Glomerular visceral epithelial cell (primary cell): Measurements from ENCODE around the gene KRTAP2-2.

Experiments
- DNase-seq: peaks from one replicate; pipeline ENCODE4 v3.0.0-alpha.2; 2016; ENCODE audit errors: extremely low spot score

KRTAP2-2 gene

DNA sequence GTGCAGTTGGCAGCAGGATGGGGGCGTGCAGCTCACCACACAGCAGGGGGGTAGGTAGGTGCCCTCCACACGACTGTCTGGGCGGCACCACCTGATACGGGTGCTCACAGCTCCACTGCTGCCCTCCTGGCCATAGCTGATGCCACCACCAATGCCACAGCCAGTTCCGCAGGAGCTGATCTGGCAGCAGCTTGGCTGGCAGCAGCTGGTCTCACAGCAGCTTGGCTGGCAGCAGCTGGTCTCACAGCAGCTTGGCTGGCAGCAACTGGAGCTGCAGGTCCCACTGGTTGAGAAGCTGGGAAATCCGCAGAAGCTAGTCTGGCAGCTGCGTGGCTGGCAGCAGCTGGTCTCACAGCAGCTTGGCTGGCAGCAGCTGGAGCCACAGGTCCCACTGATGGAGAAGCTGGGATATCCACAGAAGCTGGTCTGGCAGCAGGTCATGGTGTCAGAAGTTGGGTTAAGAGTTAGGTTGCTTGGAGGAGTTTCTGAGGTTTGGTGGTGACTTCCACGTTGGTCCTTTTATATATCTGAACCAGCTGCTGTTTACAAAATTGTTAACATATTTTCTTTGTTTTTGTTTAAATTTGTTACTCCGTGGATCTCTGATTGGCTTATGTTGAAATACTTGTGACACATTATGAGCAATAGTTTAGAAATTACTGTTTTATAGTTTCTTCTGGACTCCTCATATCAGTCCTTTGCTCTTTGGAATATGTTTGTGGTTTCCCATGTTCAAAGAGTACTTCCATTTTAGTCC is 28.1 kb downstream of the KRTAP2-2 start, which contains the start of gene KRTAP1-5:
Gene KRTAP1-5, minus strand, starts transcription at position 494 of the 757 bp plus-strand sequence. Its CDS starts 53 bp downstream, at position 441.
- no peak for DNase-seq

DNA sequence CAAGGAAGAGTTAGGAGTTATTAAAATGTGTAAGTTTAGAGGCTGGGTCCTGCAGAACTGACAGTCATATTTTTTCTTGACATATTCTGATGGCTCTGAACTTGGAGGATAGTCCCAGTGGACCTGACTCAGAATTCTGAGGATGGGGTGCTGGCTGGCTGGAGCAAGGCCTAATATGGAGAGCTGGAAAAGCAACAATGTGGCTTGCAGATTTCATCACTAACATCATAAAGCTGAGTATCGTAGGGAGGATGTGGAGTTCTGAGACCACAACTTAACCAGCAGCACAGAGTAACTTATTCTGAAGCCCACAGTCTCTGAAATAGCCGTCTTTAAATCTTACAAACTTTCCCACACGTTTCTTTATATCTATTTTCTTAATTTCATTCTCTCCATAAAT is 30.3 kb downstream of the KRTAP2-2 start:
- no peak for DNase-seq

DNA sequence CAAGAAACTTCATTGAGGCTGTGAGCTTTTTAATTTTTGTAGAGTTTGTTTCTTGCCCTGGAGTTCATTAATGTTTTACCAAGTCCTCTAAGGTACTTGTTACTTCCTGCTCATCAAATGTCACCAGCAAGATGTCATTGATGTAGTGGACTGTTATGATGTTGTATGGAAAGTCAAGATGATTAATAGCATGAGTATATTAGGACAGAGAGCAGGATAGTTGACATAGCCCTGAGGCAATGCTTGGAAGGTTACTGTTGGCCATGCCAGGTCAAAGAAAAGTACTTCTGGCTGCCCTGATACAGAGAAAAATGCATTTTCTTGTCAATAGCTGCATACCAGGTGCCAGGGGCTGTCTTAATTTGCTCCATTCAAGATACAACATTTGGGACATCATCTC is 34.7 kb downstream of the KRTAP2-2 start:
- no peak for DNase-seq

DNA sequence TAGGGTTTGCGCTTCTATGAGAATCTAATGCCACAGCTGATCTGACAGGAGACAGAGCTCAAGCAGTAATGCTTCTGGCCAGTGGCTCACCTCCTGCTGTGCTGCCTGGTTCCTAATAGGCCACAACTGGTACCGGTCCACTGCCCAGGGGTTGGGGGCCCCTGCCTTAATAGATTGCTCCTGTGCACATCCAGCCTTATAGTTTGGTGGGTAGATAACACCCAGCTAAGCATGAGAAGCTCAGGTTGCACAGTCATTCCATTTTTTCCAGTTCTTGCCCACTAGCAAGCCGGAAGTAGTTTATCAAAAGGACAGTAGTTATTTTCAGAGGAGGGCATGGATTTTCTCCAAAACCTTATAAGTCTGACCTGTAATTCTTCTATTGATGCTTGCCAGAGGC is 35.6 kb downstream of the KRTAP2-2 start:
- no peak for DNase-seq

DNA sequence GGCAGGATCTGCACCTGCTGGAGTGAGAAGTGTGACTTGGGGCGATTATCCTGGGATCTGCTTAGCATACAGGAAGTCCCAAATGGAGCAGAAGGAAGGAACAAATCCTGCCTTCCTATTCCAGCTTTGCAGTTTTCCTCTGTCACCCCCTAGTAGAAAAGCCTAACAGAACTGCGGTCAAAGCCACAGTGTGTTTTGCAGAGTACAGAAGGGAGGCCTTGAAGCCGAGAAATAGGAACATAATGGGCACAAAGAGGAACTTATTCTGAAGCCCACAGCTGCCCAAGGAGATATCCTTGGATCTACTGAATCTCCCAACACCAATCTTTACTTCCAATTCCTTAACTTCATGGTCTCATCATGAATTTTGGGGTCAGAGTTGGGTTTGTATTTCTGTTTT is 36.5 kb downstream of the KRTAP2-2 start:
- DNase-seq, result no peak

DNA sequence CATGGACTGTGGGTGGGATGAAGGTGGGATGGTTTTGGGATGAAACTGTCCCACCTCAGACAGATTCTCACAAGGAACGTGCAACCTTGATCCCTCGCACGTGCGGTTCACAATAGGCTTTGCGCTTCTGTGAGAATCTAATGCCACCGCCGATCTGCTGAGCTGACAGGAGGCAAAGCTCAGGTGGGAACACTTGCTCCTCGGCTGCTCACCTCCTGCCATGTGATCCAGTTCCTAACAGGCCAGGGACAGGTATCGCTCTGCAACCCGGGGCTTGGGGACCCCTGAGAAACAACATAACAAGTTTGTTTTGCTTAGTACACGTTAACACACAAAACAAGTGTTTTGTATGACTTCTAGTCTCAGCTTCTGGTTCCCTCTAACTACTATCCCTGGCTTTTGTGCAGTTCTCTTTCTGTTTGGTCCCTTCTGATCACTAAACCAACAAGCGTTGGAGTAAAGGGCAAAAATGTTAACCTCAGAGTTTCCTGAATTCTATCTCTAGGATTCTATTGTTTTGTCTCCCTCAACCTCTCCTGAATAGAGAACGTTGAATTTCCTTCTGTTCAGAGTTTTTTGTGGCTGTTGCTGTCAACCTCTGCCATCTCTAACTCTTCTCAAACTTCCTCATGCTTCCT is 38.3 kb downstream of the KRTAP2-2 start:
- no peak for DNase-seq

DNA sequence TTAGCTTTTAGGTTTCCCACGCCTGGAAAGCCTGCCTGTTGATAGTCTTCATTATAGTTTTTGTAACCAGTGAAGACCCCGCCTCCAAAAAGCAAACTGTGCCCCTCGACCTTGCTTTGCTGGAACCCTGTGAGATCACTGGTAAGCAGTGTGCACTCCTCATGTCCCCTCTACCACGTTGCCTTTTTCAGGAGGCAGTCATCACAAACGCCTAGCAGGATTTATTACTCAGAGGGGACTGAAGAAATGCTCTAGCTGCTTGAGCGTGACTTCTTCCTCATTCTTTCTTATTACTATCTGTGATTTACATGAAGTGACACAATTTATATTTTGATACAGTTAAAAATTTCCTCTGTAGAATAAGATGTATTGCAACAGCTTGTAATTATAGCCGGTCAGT is 39.6 kb downstream of the KRTAP2-2 start:
- no peak for DNase-seq

DNA sequence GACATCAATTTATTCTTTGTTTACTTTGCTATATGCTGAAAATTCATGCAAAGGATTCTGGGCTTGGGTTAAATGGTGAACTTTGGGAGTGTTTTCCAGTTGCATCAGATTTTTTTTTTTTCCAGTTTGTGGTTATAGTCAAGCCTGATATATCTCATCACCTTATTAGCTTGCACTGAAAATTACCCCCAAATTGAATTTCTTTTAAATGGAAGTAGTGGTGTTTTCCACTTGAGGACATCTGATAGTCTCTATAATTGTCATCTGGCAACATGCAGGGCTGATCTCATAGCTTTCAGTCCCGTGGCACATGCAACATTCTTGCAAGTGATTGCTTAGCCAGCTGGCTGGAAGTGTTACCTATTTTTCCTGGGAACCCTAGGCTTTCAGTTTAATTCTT is 41.4 kb downstream of the KRTAP2-2 start:
- no peak for DNase-seq

DNA sequence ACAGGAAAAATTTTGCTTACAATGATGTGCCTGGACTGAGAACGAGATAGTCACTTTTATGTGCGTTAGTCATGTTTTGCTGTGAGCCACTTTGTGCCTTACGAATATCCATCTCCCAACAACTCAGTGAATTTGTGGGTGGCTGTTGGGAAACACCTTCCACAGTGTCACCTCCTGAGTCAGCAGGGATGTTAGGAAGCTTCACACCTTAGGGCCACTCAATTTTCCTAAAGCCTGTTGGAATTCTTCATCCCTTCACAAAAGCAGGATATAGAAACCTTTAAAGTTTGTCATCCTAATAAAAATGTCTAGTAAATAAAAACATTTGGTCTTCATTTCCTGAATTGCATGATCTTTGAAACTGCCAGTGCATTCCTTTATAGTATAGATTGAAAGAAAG is 41.8 kb downstream of the KRTAP2-2 start:
- no peak for DNase-seq

DNA sequence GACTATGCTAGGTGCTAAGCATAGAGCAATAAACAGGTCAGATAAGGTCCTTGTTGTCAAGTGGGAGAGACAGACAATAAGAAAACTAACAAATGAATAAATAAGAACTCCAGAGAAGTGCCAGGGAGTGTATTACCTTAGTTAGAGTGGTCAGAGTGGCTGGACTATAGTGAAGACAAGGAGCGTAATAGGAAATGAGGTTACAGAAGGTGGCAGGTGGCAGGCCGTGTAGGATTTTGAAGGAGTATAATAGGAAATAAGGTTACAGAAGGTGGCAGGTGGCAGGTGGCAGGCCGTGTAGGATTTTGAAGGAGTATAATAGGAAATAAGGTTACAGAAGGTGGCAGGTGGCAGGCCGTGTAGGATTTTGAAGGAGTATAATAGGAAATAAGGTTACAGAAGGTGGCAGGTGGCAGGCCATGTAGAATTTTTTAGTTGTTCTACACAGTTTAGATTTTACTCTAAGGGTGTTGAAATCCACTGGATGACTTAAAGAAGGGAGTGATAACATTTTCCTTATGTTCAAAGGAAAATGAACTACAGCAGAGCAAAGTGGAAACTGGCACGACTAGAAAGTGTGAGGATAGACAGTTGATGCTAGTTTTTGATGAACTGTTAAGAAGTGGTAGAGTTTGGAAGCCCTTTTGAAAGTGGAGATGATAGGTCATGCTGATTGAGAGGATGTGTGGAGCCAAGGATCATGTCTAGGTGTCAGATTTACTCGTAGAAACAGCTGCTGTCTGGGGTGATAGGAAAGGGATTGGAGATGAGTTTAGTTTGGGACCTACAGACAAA is 42.5 kb downstream of the KRTAP2-2 start:
- no peak for DNase-seq

DNA sequence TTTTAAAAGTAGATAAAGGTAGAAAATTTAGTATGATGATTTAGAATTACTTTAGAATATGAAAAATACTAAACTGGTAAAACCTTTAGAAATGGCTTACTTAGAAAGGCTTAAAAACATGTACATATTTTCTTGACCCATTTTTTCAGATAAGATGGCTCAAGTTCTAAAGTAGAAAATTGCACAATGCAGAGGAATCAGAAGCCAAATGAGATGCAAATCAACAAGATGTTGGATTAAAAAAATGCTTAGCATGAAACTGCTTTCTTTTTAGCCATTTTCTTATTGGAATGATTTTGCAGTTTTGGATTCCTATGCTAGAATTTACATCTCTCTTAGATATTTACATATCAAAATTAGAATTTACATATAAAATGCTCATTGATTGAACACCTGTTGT is 44.6 kb downstream of the KRTAP2-2 start:
- no peak for DNase-seq

DNA sequence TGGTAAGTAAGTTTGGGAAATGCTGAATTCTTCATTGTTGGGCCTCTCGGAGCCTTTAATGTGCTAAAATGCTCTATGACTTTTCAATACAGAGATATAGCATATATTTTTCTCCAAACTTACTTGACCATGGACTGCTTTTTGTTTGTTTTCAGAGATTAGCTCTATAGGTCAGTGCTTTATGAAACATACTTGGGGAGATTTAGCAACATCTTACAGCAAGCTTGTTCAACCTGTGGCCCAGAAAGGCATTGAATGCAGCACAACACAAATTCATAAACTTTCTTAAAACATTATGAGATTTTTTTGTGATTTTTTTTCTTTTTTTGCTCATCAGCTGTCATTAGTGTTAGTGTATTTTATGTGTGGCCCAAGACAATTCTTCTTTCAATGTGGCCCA is 45.1 kb downstream of the KRTAP2-2 start:
- no peak for DNase-seq

DNA sequence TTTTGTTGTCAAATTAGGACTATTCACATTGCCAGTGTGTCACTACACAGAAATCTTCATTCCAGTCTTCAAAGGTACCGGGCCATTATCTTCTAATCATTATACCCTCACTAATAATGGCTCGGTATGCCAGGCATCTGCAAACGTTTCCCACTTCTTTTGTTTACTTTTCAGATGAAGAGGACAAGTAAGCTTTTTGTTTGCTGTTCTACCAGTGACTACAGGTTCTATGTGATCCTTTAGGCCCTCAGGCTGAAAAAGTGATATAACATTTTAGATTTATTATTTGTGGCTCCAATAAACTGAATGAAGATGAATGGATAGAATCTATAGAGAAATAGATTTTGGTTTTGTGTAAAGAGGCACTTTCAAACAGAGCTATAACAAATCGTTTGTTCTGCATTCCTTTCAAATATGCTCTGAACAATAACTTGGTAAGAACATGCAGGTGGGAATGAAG is 45.7 kb downstream of the KRTAP2-2 start:
- DNase-seq, result no peak

DNA sequence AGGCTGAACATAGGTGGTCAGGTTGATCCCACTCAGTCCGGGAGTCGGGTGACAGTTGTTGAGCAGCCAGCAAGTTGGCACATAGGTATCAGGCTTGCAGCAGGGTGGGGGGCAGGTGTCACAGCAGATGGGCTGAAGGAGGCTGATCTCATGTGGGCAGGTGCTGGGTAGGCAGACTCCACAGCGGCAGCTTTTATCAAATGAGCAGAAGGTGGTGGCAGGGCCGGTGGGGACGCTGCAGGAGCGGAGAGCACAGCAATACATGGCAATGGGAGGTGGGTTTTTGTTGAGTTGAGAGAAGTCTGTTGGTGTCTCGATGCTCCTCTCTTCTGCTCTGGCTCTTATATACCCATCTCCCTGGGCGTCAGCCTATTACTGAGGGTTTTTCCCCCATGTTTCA is 46.2 kb downstream of the KRTAP2-2 start, which contains the start of gene KRTAP3-1:
Gene KRTAP3-1, minus strand, starts transcription at position 318 of the 400 bp plus-strand sequence. Its CDS starts 54 bp downstream, at position 264.
- no peak for DNase-seq
